Transverse colon (tissue), 4 donors: ENCODE measurements around the gene MORN3. TPM values are rescaled to one million over a fixed set of nuclear protein-coding genes. Genes with fewer than 3 reads are reported as not detected.

Source experiments
- DNase-seq: peaks from one replicate; pipeline ENCODE4 v3.0.0-alpha.2; 2019
- H3K27ac ChIP-seq, 4 donors: fragments of 200-600 bp; sonication (generic); 2 replicates each; pipeline ENCODE4 v1.5.1; 2016 to 2018; ENCODE audit warnings: inconsistent platforms in 4 of 4
- H3K27me3 ChIP-seq: fragments of 200-600 bp; sonication (generic); 2 replicates; pipeline ENCODE4 v1.5.1; 2017; ENCODE audit warnings: inconsistent platforms
- H3K36me3 ChIP-seq, 4 donors: fragments of 200-600 bp; sonication (generic); 2 replicates each; pipeline ENCODE4 v1.5.1; 2017 to 2019; ENCODE audit warnings: inconsistent platforms in 4 of 4
- H3K4me1 ChIP-seq, 4 donors: fragments of 200-600 bp; sonication (generic); 2 replicates each; pipeline ENCODE4 v1.5.1; 2017 to 2020; ENCODE audit warnings: inconsistent platforms in 4 of 4
- H3K4me3 ChIP-seq, 4 donors: fragments of 200-600 bp; sonication (generic); 1 replicate in 1 of 4; 2 replicates in 3 of 4; pipeline versions ENCODE4 v1.5.1 to v1.6.1; 2017 to 2019; ENCODE audit warnings: inconsistent platforms in 4 of 4
- H3K9me3 ChIP-seq, 2 donors: fragments of 200-600 bp; sonication (generic); 2 replicates each; pipeline ENCODE4 v1.5.1; 2017 to 2019; ENCODE audit warnings: inconsistent platforms in 2 of 2
- CTCF ChIP-seq, 5 experiments: fragments of 200-600 bp in 3 of 5; fragments of 450-650 bp in 2 of 5; sonication (generic) in 3 of 5; IDR thresholded peaks; 1 replicate in 2 of 5; 2 replicates in 3 of 5; pipeline ENCODE4 v1.5.1; 2016 to 2017; ENCODE audit warnings: antibody characterized with exemption in 5 of 5, inconsistent platforms in 3 of 5, mild to moderate bottlenecking in 2 of 5, moderate library complexity in 1 of 5
- EP300 ChIP-seq: sonication (generic); formaldehyde crosslinking; IDR thresholded peaks from one replicate; pipeline ENCODE4 v1.6.1; 2017; ENCODE audit warnings: antibody characterized with exemption, low read depth
- POLR2A ChIP-seq: fragments of 450-650 bp; IDR thresholded peaks from one replicate; pipeline ENCODE4 v1.6.1; 2016; ENCODE audit warnings: antibody characterized with exemption, mild to moderate bottlenecking, moderate library complexity
- POLR2AphosphoS5 ChIP-seq, 3 donors: sonication (generic); formaldehyde crosslinking; IDR thresholded peaks; one replicate each; pipeline ENCODE4 v1.6.1; 2016; ENCODE audit warnings: antibody characterized with exemption in 3 of 3
- WGBS, 2 donors: methylation state at CpG; one replicate each; pipeline ENCODE4 v1.1.5; 2018; ENCODE audit warnings: low coverage in 1 of 2; 5-methylcytosine and 5-hydroxymethylcytosine counted together
- in situ Hi-C, 4 donors: fragments of 200-750 bp; cut with MboI; loops; one replicate each; pipeline versions ENCODE4 v1.15.0 to v1.15.1; 2017; ENCODE audit warnings: low sequenced_read_pairs in 3 of 4, low pct_ligation_motif_present in 1 of 4, low pct_unique_long_range_greater_than_20kb in 1 of 4
- intact Hi-C: fragments of 100-400 bp; cut with DNase I; formaldehyde crosslinking; loops from one replicate; pipeline ENCODE4 v1.15.1; 2023; ENCODE audit warnings: low total_unique reads
- total RNA-seq, 4 donors: library from RNA; depleted of rRNA; stranded (reverse); fragments of >200 nt; gene quantifications; one replicate each; pipeline ENCODE4 v1.1.0, GENCODE V29; 2016

Gene MORN3
- total RNA-seq, 4 donors from 2014 or later, result 0.48 TPM; not detected in 3

GRCh38 chr12:121626087-121626852 is 43.2 kb downstream of the MORN3 start, which contains the start of gene ORAI1:
Gene ORAI1, plus strand, starts transcription at chr12:121626530.
- intact Hi-C loops (no loop called here), in situ Hi-C loops (loop anchor here in 1 of 4 donors (10.0 kb wide), 1 partner anchor 51 kb away; no protein-coding TSS in a partner anchor)
- peak; percentile 98 for DNase-seq
- Histone ChIP-seq H3K4me3 (peak within 1 kb of the TSS; percentile 58 to 80 (median 71)), H3K36me3 (no peaks in the 10 kb centered on the region), H3K9me3 (no peaks in the 10 kb centered on the region), H3K4me1 (peaks cover 6 to 48% (median 37%) of the 10 kb centered on the region in 4 donors), H3K27me3 (no peaks in the 10 kb centered on the region), H3K27ac (peak within 1 kb of the TSS; percentile 94 to 99 (median 96))
- 5% methylated on average over 10 of the region's 92 CpGs; no CpG with 5 or more reads in 1 of the 2 donors for WGBS, 2 donors
- TF ChIP-seq CTCF (IDR thresholded peaks at IDR 0.05), result peak in 3 of 5 experiments; percentile 2 to 19 (median 12)
- peak; percentile 59 to 67 (median 63) for TF ChIP-seq POLR2AphosphoS5 (IDR thresholded peaks at IDR 0.05)
- TF ChIP-seq POLR2A, result peak; percentile 29
- no peak for TF ChIP-seq EP300

- Histone ChIP-seq H3K27ac (no peak overlapping the region), H3K4me3 (no peak overlapping the region), H3K27me3 (no peaks in the 10 kb centered on the region), H3K9me3 (no peaks in the 10 kb centered on the region), H3K4me1 (peaks cover 0 to 10% (median 4%) of the 10 kb centered on the region in 4 donors), H3K36me3 (no peaks in the 10 kb centered on the region)
- 82 to 89% methylated on average over 5 to 8 of the region's 8 CpGs for WGBS, 2 donors
- TF ChIP-seq CTCF (IDR thresholded peaks at IDR 0.05), result no peak
- TF ChIP-seq EP300, result no peak
- no peak for TF ChIP-seq POLR2AphosphoS5 (IDR thresholded peaks at IDR 0.05)
- TF ChIP-seq POLR2A, result no peak
- in situ Hi-C loops (loop anchor here in 1 of 4 donors (10.0 kb wide), 1 partner anchor 46 kb away; no protein-coding TSS in a partner anchor), intact Hi-C loops (loop anchor here (5.0 kb wide), 1 partner anchor 58 kb away; no protein-coding TSS in a partner anchor)
- no peak for DNase-seq
These were observed 49.0 kb downstream of the MORN3 start for GRCh38 chr12:121620333-121620891.

DNA sequence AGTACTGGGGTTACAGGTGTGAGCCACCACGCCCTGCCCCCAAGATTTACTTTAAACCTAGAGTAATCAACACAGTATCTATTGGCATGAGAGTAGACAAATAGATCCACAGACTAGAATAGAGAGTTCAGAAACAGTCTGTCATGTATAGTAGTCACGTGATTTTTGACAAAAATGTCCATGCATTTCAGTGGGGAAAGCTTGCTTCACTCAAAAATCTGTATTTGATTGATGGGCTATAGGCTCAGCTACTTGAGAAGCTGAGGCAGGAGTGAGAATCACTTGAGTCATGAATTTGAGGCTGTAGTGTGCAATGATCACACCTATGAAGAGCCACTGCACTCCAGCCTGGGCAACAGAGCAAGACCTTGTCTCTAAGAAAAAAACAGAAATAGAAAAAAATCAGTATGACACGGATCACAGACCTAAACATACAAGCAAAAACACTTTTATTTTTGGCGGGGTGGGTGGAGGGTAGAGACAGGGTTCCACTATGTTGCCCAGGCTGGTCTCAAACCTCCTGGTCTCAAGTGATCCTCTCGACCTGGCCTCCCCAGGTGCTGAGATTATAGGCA is 50.7 kb downstream of the MORN3 start:
- 82 to 92% methylated on average over 3 to 5 of the region's 5 CpGs for WGBS, 2 donors
- no peak for DNase-seq
- H3K27ac ChIP-seq, result no peak overlapping the region
- no peaks in the 10 kb centered on the region for H3K36me3 ChIP-seq
- no peak overlapping the region for H3K4me3 ChIP-seq
- no peak for TF ChIP-seq CTCF (IDR thresholded peaks at IDR 0.05)
- no peak for TF ChIP-seq POLR2AphosphoS5 (IDR thresholded peaks at IDR 0.05)
- no peak for TF ChIP-seq EP300
- TF ChIP-seq POLR2A, result no peak
- no peaks in the 10 kb centered on the region for H3K9me3 ChIP-seq
- H3K27me3 ChIP-seq, result no peaks in the 10 kb centered on the region
- no peaks in the 10 kb centered on the region for H3K4me1 ChIP-seq
- in situ Hi-C loops (loop anchor here in 1 of 4 donors (10.0 kb wide), 1 partner anchor 54 kb away; no protein-coding TSS in a partner anchor), intact Hi-C loops (no loop called here)
